Measurements from ENCODE around the gene INHA.
A peak's percentile ranks its signal among the peaks of the same experiment; 100 is the strongest.

Gene INHA

DNA sequence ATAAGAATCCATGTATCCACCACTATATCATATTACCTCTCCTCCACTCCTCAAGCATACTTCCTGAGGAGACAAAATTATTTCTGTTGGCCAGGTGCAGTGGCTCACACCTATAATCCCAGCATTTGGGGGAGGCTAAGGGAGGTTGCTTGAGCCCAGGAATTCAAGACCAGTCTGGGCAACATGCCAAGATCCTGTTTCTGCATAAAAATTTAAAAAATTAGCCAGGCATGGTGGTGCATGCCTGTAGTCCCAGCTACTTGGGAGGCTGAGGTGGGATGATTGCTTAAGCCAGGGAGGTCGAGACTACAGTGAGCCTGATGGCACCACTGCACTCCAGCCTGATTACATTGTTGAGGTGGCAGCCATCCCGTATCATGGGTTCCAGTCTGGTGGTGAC lies 9.2 kb downstream of the INHA start:
- Mint-ChIP-seq H3K27ac (no peak overlapping the region), H3K4me3 (no peak overlapping the region), H3K4me1 (ENCODE audit: low read depth in 2 of 2) (no peaks in the 10 kb centered on the region), H3K36me3 (ENCODE audit: insufficient read depth) (peaks cover 5% of the 10 kb centered on the region), H3K27me3 (peaks cover 38 to 60% of the 10 kb centered on the region in 2 donors), H3K9me3 (no peaks in the 10 kb centered on the region)
- ATAC-seq (replicated peaks) (no peak), DNase-seq (no peak)

- Mint-ChIP-seq H3K9me3 (no peaks in the 10 kb centered on the region), H3K27me3 (peaks cover 21 to 47% of the 10 kb centered on the region in 2 donors), H3K27ac (no peak overlapping the region), H3K4me3 (no peak overlapping the region), H3K36me3 (ENCODE audit: insufficient read depth) (peaks cover 2% of the 10 kb centered on the region), H3K4me1 (ENCODE audit: low read depth in 2 of 2) (no peaks in the 10 kb centered on the region)
- ATAC-seq (replicated peaks) = no peak
- no peak for DNase-seq
Observed at GRCh38 chr2:219591091-219591490, 19.0 kb downstream of the INHA start.

DNA sequence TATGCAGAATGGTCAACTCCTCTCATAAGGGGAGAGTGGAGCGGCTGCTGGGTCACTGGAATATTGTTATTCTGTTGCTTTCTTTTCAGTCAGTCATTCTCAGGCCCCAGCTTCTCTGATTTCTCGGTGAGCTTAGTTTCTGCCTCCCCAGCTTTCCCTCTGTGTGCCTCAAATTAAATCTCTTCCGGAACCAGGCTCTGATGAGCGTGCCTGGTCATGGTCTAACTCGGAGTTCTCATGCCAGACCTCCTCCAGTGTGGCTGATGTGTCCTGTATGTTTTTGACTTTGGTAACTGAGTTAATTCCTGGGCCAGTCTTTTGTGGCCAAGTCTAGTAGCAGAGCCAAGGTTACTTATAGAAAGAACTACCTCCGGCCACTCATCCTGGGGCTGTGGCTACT lies 20.6 kb downstream of the INHA start:
- Mint-ChIP-seq H3K4me1 (ENCODE audit: low read depth in 2 of 2) (no peaks in the 10 kb centered on the region), H3K27ac (no peak overlapping the region), H3K9me3 (no peaks in the 10 kb centered on the region), H3K36me3 (ENCODE audit: insufficient read depth) (peaks cover 10% of the 10 kb centered on the region), H3K4me3 (no peak overlapping the region), H3K27me3 (peaks cover 10 to 30% of the 10 kb centered on the region in 2 donors)
- ATAC-seq (replicated peaks) (no peak), DNase-seq (no peak)

DNA sequence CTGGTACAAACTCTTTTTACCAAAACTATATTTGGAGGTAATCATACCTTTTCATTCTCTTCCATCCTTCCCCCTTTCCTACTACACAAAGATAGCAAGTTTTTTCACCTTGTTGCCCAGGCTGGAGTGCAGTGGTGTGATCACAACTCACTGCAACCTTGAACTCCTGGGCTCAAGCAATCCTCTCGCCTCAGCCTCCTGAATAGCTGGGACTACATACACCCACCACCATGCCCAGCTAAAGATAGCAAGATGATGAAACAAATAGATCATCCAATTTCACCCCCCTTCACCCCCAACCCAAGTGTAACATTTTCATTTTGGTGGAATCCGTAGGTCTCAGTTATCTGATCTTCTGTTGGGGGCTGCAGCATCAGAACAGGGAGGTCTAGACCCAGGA lies 21.0 kb downstream of the INHA start:
- no peaks in the 10 kb centered on the region for H3K9me3 Mint-ChIP-seq
- H3K4me3 Mint-ChIP-seq = no peak overlapping the region
- ATAC-seq (replicated peaks) (no peak), DNase-seq (no peak)
- no peak overlapping the region for H3K27ac Mint-ChIP-seq
- peaks cover 2 to 4% of the 10 kb centered on the region in 2 donors for H3K4me1 Mint-ChIP-seq (ENCODE audit: low read depth in 2 of 2)
- peaks cover 10 to 26% of the 10 kb centered on the region in 2 donors for H3K27me3 Mint-ChIP-seq
- H3K36me3 Mint-ChIP-seq (ENCODE audit: insufficient read depth) = peaks cover 13% of the 10 kb centered on the region

- H3K4me1 Mint-ChIP-seq (ENCODE audit: low read depth in 2 of 2) = peaks cover 7 to 17% of the 10 kb centered on the region in 2 donors
- peaks cover 21% of the 10 kb centered on the region for H3K36me3 Mint-ChIP-seq (ENCODE audit: insufficient read depth)
- no peak for ATAC-seq (replicated peaks)
- no peak overlapping the region for H3K4me3 Mint-ChIP-seq
- H3K27ac Mint-ChIP-seq = no peak overlapping the region
- no peak for DNase-seq
- H3K9me3 Mint-ChIP-seq = no peaks in the 10 kb centered on the region
- peaks cover 10 to 20% of the 10 kb centered on the region in 2 donors for H3K27me3 Mint-ChIP-seq
Observed at GRCh38 chr2:219595256-219595655, 23.1 kb downstream of the INHA start.

GRCh38 chr2:219596954-219597551 lies 24.9 kb downstream of the INHA start:
- peak overlapping the region; percentile 94 to 95 for H3K4me3 Mint-ChIP-seq
- no peaks in the 10 kb centered on the region for H3K9me3 Mint-ChIP-seq
- H3K27ac Mint-ChIP-seq = peak overlapping the region; percentile 94 to 97
- DNase-seq (no peak), ATAC-seq (replicated peaks) (peak; percentile 2)
- H3K36me3 Mint-ChIP-seq (ENCODE audit: insufficient read depth) = peaks cover 28% of the 10 kb centered on the region
- peaks cover 7 to 17% of the 10 kb centered on the region in 2 donors for H3K4me1 Mint-ChIP-seq (ENCODE audit: low read depth in 2 of 2)
- peaks cover 10 to 15% of the 10 kb centered on the region in 2 donors for H3K27me3 Mint-ChIP-seq

GRCh38 chr2:219597552-219598307 lies 25.6 kb downstream of the INHA start, which contains the start of gene STK11IP:
TSS of gene STK11IP (plus strand) at chr2:219597857. CDS start at chr2:219598120, 263 bp downstream.
- Mint-ChIP-seq H3K36me3 (ENCODE audit: insufficient read depth) (peaks cover 32% of the 10 kb centered on the region), H3K27ac (peak within 1 kb of the TSS; percentile 94 to 97), H3K4me1 (ENCODE audit: low read depth in 2 of 2) (peaks cover 7 to 17% of the 10 kb centered on the region in 2 donors), H3K4me3 (peak within 1 kb of the TSS; percentile 94 to 95), H3K9me3 (no peaks in the 10 kb centered on the region), H3K27me3 (peaks cover 6 to 8% of the 10 kb centered on the region in 2 donors)
- peak; percentile 91 for ATAC-seq (replicated peaks)
- DNase-seq = peak; percentile 83 to 87 (median 86)

GRCh38 chr2:219598308-219599078 lies 26.4 kb downstream of the INHA start:
- Mint-ChIP-seq H3K4me3 (peak overlapping the region; percentile 94 to 95), H3K27me3 (peaks cover 0 to under 1% of the 10 kb centered on the region in 2 donors), H3K27ac (peak overlapping the region; percentile 94 to 97), H3K36me3 (ENCODE audit: insufficient read depth) (peaks cover 40% of the 10 kb centered on the region), H3K4me1 (ENCODE audit: low read depth in 2 of 2) (peaks cover 7 to 17% of the 10 kb centered on the region in 2 donors), H3K9me3 (no peaks in the 10 kb centered on the region)
- no peak for DNase-seq
- ATAC-seq (replicated peaks) = no peak

GRCh38 chr2:219603771-219604170 lies 31.7 kb downstream of the INHA start:
- ATAC-seq (replicated peaks) (no peak), DNase-seq (no peak)
- H3K27ac Mint-ChIP-seq = no peak overlapping the region
- no peak overlapping the region for H3K4me3 Mint-ChIP-seq
- no peaks in the 10 kb centered on the region for H3K27me3 Mint-ChIP-seq
- no peaks in the 10 kb centered on the region for H3K9me3 Mint-ChIP-seq
- peaks cover 3 to 7% of the 10 kb centered on the region in 2 donors for H3K4me1 Mint-ChIP-seq (ENCODE audit: low read depth in 2 of 2)
- H3K36me3 Mint-ChIP-seq (ENCODE audit: insufficient read depth) = peaks cover 46% of the 10 kb centered on the region

DNA sequence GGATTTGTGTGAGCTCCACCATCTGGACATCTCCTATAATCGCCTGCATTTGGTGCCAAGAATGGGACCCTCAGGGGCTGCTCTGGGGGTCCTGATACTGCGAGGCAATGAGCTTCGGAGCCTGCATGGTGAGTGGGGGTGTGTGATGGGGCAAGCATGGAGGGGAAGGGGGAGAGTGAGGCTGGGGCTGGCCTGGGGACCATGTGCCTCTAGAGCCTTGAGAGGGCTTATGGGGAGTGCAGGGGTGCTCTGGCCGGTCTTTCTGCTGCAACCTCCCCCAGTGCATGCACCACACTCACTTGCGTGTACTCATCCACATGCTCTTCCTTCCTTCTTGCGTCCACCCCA lies 33.5 kb downstream of the INHA start:
- peaks cover 52% of the 10 kb centered on the region for H3K36me3 Mint-ChIP-seq (ENCODE audit: insufficient read depth)
- ATAC-seq (replicated peaks) = no peak

GRCh38 chr2:219607931-219608330 lies 35.8 kb downstream of the INHA start:
- no peaks in the 10 kb centered on the region for H3K9me3 Mint-ChIP-seq
- H3K36me3 Mint-ChIP-seq (ENCODE audit: insufficient read depth) = peaks cover 39% of the 10 kb centered on the region
- H3K4me3 Mint-ChIP-seq = no peak overlapping the region
- H3K27me3 Mint-ChIP-seq = no peaks in the 10 kb centered on the region
- ATAC-seq (replicated peaks) (no peak), DNase-seq (no peak)
- no peak overlapping the region for H3K27ac Mint-ChIP-seq
- peaks cover 10 to 11% of the 10 kb centered on the region in 2 donors for H3K4me1 Mint-ChIP-seq (ENCODE audit: low read depth in 2 of 2)

More for the DNA sequence above, 33.5 kb downstream of the INHA start:
- no peak for DNase-seq
- no peak overlapping the region for H3K27ac Mint-ChIP-seq
- H3K4me3 Mint-ChIP-seq = no peak overlapping the region
- H3K27me3 Mint-ChIP-seq = no peaks in the 10 kb centered on the region
- no peaks in the 10 kb centered on the region for H3K9me3 Mint-ChIP-seq
- H3K4me1 Mint-ChIP-seq (ENCODE audit: low read depth in 2 of 2) = no peaks in the 10 kb centered on the region

- Mint-ChIP-seq H3K4me3 (no peak overlapping the region), H3K36me3 (ENCODE audit: insufficient read depth) (peaks cover 33% of the 10 kb centered on the region), H3K27ac (no peak overlapping the region), H3K27me3 (no peaks in the 10 kb centered on the region), H3K9me3 (no peaks in the 10 kb centered on the region), H3K4me1 (ENCODE audit: low read depth in 2 of 2) (peaks cover 11 to 12% of the 10 kb centered on the region in 2 donors)
- no peak for DNase-seq
- no peak for ATAC-seq (replicated peaks)
Observed at GRCh38 chr2:219608399-219608964, 36.4 kb downstream of the INHA start.

- H3K27ac Mint-ChIP-seq = no peak overlapping the region
Observed at GRCh38 chr2:219609149-219609750, 37.1 kb downstream of the INHA start.

More at GRCh38 chr2:219609149-219609750, 37.1 kb downstream of the INHA start:
- no peak overlapping the region for H3K4me3 Mint-ChIP-seq
- DNase-seq (no peak), ATAC-seq (replicated peaks) (no peak)
- no peaks in the 10 kb centered on the region for H3K9me3 Mint-ChIP-seq
- peaks cover 30% of the 10 kb centered on the region for H3K36me3 Mint-ChIP-seq (ENCODE audit: insufficient read depth)
- H3K4me1 Mint-ChIP-seq (ENCODE audit: low read depth in 2 of 2) = peaks cover 11 to 12% of the 10 kb centered on the region in 2 donors
- H3K27me3 Mint-ChIP-seq = no peaks in the 10 kb centered on the region
